ENCODE data around the gene ICOS.
"Not testable (repeated sequence)": the region's sequence is repeated elsewhere in the genome, so short reads cannot be mapped to it uniquely, and the experiment has no call there.

ICOS gene

GRCh38 chr2:203959672-203960071, 23.1 kb downstream of the ICOS start:
- no peak for TF ChIP-seq CTCF (IDR thresholded peaks at IDR 0.05; ENCODE audit: low read depth, low read length, missing control alignments)
- in situ Hi-C loops (cut with HindIII; ENCODE audit: low sequenced_read_pairs): no loop called here
- DNase-seq (ENCODE audit: low read depth): no peak
- H3K4me3 ChIP-seq (ENCODE audit: low read depth, low read length): no peak overlapping the region

- TF ChIP-seq CTCF (IDR thresholded peaks at IDR 0.05; ENCODE audit: low read depth, low read length, missing control alignments): no peak
- in situ Hi-C loops (cut with HindIII; ENCODE audit: low sequenced_read_pairs): no loop called here
- no peak overlapping the region for H3K4me3 ChIP-seq (ENCODE audit: low read depth, low read length)
- no peak for DNase-seq (ENCODE audit: low read depth)
These were observed 24.2 kb downstream of the ICOS start for GRCh38 chr2:203960811-203961210.

DNA sequence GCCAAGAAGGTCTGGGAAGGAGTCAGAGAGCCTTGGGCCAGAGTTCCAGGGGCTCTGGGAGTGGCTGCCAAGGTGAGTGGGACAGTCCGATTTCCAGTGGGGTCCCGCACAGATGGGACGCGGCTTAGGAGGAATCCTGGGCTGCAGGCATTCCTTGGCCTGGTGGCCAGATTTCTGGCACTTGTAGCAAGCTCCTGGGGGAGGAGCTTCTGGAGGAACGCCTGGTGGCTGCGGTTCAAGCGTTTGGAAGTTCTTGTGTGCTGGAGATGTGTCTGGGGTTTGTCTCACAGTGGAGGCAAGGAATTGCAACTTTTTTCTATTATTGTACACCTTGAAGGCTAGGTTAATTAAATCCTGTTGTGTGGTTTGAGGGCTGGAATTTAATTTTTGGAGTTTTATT, 28.6 kb downstream of the ICOS start:
- H3K4me3 ChIP-seq (ENCODE audit: low read depth, low read length); DNase-seq (ENCODE audit: low read depth); in situ Hi-C loops (cut with HindIII; ENCODE audit: low sequenced_read_pairs): not testable (repeated sequence)

GRCh38 chr2:203971251-203971650, 34.7 kb downstream of the ICOS start:
- no peak for TF ChIP-seq CTCF (IDR thresholded peaks at IDR 0.05; ENCODE audit: low read depth, low read length, missing control alignments)
- DNase-seq (ENCODE audit: low read depth): no peak
- no peak overlapping the region for H3K4me3 ChIP-seq (ENCODE audit: low read depth, low read length)
- in situ Hi-C loops (cut with HindIII; ENCODE audit: low sequenced_read_pairs): no loop called here

DNA sequence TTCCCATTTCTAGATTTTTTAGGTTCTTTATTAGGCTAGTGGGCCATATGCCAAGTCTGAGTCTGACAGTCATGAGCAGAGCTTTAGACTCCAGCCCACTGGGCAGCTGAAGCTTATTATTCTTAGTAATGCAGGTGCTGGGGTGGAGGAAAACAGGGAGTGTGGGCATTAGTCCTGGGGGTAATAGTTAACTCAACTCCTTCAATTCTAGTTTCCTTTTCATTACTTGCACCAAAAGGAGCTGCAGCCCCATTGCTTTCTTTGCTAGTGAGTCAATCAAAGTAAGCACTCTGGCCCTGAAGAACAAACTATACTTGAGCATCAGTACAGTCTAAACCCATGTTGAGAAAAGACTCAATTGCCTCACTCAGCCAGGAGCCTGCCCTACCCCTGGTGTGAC, 35.5 kb downstream of the ICOS start:
- no peak overlapping the region for H3K4me3 ChIP-seq (ENCODE audit: low read depth, low read length)
- TF ChIP-seq CTCF (IDR thresholded peaks at IDR 0.05; ENCODE audit: low read depth, low read length, missing control alignments): no peak
- in situ Hi-C loops (cut with HindIII; ENCODE audit: low sequenced_read_pairs): no loop called here
- no peak for DNase-seq (ENCODE audit: low read depth)

DNA sequence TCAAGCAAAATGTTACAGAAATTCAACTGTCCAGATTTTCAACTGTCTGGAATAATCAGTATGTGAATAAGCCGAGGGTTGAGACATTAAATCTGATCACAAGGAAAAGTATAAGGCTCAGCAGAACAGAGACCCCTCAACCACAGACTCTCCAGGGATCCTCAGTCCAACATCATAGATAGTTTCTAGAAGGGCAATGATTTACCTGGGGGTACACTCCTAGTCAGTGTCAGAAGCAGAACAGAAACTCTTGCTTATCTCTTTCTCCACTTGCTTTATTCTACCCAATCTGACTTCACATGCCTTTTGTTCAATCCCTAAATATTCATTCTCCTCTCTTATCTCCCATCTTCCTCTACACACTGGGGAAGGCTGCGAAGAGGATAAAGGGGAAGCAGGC, 36.4 kb downstream of the ICOS start:
- in situ Hi-C loops (cut with HindIII; ENCODE audit: low sequenced_read_pairs): no loop called here
- DNase-seq (ENCODE audit: low read depth): no peak
- no peak for TF ChIP-seq CTCF (IDR thresholded peaks at IDR 0.05; ENCODE audit: low read depth, low read length, missing control alignments)
- no peak overlapping the region for H3K4me3 ChIP-seq (ENCODE audit: low read depth, low read length)

GRCh38 chr2:203973676-203974075, 37.1 kb downstream of the ICOS start:
- in situ Hi-C loops (cut with HindIII; ENCODE audit: low sequenced_read_pairs): no loop called here
- DNase-seq (ENCODE audit: low read depth): no peak
- no peak for TF ChIP-seq CTCF (IDR thresholded peaks at IDR 0.05; ENCODE audit: low read depth, low read length, missing control alignments)
- no peak overlapping the region for H3K4me3 ChIP-seq (ENCODE audit: low read depth, low read length)

Measured in astrocyte of the cerebellum (primary cell).